Hippocampal formation (tissue), 2 donors: ENCODE results near the gene SPAG16.
"Not testable (repeated sequence)": the region's sequence is repeated elsewhere in the genome, so short reads cannot be mapped to it uniquely, and the experiment has no call there.

Experiments
- DNase-seq, 2 donors: peaks; one replicate each; lab custom pipeline; 2025; lab: John Stamatoyannopoulos, UW

SPAG16 gene

DNA sequence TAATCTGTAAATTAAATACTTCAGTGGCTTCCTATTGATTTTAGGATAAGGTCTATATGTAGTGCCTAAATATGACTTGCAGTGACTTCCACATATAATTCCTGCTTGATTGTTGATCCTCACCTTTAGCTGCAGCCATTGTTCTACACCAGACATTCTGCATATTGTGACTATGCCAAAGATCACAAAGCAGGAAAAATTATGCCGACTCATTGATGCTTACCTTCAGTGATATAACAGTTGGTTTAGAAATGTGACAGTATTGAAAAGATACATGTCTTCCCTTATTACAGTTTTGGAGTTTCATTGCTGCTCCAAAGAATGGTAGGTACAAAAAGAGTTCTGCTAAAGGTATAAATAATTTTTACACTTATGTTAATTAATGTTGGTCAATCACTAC lies 12.3 kb upstream of the SPAG16 start:
- no peak for DNase-seq

DNA sequence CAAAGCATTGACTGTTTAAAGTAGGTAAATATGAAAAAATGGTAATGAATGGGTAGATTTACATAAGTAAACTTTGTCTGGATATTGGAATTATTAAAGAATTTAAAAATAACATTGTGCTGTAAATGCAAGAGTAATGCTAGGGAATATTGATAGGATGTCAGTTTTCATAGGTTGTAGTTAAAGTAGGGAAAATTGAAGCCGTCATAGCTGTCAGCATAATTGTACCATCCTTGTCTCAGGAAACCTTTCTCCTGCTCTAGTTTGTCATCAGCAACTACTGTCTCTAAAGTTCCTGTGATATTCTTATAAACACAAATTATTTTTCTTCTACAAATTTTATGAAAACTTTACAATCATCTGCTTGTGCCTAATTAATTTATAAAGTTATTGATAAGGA lies 10.1 kb upstream of the SPAG16 start:
- DNase-seq: no peak

DNA sequence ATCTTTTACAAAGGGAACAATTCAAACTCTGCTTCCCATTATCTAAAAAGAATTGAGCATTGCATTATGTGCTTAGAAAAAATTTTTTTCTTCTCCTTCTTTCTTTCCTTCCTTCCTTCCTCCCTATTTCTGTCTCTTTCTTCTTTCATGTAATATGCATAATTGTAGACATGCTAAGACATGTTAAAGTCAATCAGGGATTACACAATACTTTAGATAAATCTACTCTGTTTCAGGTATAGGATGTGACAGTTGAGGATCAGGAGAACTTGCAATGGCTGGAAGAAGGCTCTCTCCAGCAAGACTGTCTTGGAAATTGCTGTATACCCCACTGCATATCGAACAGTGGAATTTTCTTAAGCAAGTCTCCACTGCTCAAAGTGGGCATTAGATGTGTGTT lies 9.0 kb upstream of the SPAG16 start:
- DNase-seq: no peak

DNA sequence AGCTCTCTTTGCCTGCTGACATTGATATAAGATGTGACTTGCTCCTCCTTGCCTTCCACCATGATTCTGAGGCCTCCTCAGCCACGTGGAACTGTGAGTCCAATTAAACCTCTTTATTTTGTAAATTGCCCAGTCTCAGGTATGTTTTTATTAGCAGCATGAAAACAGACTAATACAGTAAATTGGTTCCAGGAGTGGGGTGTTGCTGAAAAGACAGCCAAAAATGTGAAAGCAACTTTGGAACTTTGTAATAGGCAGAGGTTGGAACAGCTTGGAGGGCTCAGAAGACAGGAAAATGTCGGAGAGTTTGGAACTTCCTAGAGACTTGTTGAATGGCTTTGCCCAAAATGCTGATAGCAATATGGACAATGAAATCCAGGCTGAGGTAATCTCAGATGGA lies 7.1 kb upstream of the SPAG16 start:
- not testable (repeated sequence) for DNase-seq

DNA sequence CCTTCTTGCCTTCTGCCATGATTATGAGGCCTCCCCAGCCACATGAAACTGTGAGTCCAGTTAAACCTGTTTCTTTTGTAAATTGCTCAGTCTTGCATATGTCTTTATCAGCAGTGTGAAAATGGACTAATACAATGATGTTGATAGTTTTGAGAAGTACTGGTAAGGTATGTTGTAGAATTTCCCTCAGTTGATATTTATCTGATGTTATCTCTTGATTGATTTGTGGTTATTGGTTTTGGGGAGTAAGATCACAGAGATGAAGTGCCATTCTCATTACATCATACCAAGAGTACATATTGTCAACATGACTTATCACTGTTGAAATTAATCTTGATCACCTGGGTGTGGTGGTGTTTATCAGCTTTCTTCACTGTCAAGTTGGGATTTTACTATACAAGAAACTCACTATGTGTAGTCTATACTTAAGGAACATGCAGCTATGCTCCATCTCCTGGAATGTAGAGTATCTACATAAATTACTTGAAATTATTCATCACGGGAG lies 5.1 kb upstream of the SPAG16 start:
- no peak for DNase-seq

DNA sequence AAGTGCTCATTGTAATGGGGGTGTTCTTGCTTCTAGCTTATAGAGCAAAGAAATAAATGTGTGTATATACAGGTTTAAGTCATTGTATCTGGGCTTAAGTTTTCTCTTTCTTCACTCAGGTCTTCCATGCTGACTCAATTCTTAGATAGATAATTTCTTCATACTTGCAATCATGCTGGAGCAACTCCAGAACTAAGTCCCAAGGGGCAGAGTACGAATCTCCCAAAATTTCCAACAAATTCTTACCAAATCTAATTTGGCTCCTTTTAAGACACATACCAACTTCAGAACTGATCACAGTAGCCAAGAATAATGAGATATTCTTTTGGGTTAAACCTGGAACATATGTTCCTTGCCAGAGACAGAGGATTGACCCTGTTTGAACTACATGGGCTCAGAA lies 4.3 kb upstream of the SPAG16 start:
- DNase-seq: no peak

DNA sequence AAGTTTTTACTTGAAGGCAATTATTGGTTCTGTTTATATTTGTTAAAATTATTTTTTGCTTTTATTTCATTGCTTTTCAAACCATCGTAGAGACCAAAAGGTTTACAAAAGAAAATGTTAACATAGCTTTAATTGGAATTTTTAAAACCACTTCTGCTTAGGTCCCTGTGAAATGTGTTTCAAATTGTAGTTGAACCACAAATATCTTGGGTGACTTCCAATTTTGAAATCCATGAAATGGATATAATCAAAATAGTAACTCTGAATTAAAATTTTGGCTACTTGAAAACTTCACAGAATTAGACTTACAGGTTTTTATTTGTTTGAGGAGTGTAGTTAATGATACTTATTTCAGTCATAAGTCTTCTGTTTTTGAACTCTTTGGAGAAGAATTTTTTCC lies 3.1 kb upstream of the SPAG16 start:
- no peak for DNase-seq

DNA sequence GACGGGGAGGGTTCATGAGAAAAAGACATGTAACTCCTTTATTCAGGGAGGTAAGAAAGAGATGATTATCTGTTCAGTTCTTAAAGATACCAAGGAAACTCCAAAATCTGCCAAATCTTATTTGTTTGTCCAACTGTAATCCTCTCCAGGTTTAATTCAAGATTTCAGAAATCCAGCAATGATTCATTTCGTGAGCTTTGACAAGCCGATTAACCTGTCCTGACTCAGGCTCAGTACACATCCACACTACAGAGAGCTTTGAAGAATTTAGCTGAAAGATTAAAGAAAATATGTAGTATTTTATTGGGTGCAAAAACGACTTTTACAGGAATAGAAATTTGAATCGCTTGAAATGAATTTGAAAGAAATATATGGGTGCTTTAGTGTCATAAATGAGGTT lies 1.1 kb downstream of the SPAG16 start:
- no peak for DNase-seq

DNA sequence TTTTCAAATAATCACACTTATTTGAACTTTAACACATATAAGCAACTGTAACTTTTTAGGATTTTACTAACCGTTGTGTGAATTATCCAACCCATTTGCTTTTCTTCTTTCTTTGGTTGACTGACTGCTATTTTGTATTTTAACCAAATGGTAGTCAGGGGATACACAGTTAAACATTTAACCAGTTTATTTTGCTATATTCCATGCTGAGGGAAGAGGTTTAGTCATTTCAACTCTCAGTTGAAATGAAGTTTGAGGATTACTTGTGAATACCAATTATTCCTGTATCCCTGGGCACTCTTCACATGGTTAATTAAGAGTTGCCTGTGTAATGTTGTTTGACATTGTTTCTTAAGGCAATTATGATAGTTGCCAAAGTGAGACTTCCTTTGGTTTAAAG lies 1.9 kb downstream of the SPAG16 start:
- no peak for DNase-seq

DNA sequence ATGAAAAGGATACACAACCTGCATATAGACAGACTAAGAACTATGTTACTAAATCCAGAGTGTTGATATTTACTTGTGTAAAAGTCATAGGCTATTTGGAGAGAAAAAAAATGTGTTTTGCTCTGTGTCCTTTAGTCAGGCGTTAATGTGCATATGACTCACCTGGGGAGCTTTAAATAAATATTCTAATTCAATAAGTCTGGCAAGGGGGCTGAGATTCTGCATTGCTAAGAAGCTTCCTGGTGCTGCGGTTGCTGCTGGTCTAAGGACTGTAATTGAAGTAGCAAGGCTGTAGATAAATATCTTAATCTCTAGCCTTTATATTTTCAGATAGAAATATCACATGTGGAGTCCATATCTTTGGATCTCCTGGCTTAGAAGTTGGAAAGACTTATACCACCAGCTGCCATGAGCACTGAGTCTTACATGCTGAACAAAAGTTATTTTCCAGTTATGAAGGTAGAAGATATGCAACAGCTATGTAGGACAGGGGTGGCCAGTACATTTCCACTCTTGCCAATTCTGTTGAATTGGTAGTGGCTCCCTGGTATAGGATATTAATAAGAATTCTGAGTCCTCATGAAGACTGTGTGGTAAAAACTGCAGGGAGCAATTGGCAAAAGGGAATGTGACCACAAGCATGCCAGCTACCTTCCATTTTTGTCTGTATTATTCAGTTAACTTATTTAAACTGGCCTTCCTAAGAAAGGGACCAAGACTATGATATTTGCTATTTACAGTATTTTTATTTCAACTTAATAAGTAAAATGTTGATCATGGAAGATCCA lies 4.8 kb downstream of the SPAG16 start:
- no peak for DNase-seq

DNA sequence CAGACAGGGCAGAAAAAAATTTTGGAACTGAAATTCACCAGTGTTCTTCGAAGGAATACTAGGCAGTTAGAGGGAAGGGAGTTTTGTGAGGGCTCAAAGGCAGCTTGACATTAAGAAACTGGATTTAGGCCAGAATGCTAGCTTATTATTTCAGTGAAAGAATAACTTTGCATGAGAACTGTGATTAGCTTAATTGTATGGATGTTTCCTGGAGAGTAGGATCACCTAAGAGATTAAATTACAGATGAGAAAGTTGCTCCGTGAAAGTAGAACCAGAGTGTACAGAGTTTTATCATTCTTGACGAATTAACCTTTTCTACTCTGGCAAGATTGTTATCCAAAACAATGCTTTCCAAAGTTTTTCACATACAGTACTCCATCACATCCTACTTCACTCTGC lies 6.2 kb downstream of the SPAG16 start:
- no peak for DNase-seq

DNA sequence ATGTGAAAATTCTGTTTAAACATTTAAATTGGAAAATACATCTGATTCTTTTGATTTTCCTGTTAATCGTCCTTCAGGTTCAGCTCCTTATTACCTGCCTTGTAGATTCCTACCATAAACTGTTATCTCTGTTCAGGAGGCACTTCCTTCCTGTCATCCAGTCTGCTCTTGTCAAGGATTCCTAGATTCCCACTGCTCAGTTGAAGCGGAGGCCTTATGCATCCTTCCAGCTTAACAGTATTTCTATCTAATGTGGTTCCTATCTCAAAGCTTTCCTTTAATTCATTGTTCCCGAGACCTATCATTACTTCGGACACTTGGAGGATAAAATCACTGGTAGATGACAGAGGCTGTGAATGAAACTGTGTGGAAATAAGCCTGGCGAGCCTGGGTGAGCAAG lies 12.0 kb downstream of the SPAG16 start:
- no peak for DNase-seq

DNA sequence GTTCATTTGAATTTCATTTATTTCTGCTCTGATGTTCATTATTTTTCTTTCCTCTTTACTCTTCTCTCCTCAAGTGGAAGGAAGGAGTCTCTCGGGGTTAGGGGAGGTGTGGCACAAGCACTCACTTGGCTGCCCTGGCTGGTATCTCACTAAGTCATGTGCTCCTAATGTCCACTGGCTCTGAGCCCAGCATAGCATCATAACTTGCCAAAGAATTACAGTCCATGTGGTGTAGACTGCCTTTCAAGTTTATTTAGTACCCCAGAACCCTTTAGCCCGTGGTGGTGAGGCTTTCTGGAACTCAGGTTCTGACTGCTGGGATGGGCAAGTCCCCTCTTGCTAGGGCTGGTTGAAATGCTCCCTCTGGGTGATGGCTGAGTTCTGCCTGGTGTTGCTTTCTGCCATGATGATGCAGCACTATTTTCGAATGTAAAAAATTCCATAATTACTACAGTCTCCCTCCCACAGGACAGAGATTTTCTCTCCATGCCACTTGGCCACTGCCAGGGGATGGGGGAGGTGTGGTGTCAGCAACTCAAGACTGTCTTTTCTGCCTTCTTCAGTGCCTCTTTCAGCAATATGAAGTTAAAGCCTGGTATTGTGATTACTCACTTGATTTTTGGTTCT lies 22.2 kb downstream of the SPAG16 start:
- no peak for DNase-seq

DNA sequence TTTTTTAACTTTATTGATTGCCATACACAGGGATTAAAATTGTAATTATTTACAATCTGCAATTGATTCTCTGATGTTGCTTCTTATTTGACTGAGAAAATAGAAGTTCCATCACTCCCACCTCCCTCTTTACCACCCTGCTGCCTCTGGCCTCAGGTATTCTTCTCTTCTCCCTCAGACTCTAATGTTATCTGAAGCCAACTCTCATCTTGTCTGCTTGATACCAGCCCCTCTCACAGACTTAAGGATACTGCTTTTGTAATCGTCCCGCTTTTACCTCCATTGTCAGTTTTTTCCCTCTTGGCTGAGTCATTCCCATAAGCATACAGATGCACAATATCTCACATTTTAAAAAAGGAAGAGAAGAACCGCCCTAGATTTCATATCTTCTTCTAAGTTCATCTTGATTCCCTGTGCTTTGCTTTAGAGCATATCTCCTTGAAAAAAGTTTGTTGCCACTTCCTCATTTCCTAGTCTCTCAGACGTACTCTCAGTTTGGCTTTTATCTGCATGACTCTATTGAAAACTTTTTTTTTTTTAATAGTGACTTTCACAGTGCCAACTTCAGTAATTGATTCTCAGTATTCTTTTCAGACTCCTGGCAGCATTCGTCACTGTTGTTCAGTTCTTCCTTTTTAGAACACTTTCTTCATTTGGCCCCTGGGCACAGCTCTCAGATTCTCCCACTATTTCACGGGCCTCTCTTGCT lies 31.1 kb downstream of the SPAG16 start:
- DNase-seq: no peak

DNA sequence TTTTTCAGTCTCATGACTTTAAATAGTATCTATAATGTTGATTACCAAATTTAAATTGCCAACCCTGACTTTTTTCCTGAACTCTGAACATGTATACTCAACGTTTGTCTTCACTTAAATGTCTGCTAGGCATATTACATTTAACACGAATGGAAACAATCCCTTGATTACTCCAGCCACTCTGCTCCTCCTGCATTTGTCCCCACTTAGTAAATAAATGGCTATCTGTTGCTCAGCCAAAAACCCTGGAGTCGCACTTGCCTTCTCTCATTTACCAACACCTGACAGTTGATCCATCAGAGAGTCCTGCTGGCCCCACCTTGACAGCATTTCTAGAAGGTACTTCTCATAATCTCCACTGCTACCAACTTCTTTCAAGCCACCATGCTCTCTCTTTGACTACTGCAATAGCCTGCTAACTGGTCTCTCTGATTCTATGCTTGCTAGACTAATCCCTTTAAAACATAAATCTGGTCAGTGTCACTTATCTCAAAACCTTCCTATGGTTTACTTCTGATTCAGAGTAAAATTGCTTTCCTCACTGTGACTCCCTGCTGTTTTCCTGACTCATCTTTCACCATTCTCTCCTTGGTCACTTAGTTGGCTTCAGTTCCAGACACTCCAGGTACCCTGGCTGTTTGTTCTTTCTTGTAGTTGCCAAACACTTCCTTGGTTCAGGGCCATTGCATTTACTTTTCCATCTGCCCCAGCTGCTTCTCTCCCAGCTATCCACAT lies 31.9 kb downstream of the SPAG16 start:
- DNase-seq: no peak

DNA sequence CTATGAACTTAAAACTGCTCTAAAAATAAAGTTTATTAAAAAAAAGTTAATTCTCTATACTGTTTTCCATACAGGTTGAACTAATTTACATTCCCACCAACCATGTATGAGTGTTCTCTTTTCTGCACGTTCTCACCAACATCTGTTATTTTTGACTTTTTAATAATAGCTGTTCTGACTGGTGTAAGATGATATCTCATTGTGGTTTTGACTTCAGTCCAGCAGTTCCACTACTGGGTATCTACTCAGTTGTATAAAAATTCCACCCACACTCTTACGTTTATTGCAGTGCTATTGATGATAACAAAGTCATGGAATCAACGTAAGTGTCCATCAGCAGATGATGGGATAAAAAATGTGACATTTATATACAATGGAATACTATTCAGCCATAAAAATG lies 33.7 kb downstream of the SPAG16 start:
- no peak for DNase-seq

DNA sequence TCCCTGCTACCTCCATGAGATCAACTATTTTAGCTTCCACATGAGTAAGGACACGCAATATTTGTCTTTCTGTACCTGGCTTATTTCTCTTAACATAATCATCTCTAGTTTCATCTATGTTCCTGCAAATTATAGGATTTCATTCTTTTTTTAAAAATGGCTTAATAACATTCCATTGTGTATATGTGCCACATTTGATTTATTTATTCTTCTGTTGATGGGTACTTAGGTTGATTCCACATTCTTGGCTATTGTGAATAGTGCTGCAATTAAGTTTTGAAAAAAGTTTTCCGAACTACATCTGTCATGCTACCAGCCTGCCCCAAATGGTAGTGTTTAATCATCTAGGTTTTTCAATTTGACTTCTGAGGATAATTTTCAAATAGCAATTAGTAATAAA lies 36.3 kb downstream of the SPAG16 start:
- no peak for DNase-seq

DNA sequence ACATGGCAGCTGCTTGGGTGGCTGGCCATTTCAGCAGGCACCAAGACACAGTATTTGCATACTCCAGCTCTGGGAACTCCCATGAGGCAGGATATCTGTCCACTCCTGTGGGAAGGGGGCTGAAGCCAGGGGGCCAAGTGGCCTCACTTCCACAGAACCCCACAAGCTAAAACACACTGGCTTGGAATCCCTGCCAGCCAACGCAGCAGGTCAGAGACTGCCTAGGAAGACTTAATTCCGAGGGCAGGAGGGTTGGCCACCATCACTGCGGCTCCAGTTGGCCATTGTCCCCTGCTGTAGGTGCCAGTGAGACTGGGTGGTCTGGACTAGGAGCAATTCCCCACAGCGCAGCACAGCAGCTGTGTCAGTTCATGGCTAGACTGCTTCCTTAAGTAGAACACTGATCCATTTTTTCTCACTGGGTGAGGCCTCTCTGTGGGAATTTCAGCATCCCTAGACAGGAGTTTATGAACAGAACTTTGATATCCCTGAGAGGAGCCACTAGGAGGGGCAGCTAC lies 52.0 kb downstream of the SPAG16 start:
- DNase-seq: no peak

DNA sequence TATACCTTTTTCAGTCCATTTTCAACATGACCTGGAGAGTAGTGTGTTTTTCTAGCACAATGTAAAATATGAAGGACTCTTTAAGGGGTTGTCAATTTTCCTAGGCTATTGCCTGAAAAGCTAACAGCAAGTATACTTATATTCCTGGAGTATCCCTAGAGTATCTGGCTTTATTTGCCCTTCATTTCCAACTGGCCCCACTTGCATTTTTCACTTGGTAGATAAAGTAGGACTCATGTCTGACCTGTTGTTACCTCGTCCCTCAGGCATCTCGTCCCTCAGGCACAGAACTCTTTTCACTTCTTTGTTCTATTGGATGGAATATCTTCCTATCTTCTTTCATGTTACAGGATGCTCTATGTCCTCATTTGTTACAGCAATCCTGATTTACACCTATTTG lies 69.2 kb downstream of the SPAG16 start:
- no peak for DNase-seq

DNA sequence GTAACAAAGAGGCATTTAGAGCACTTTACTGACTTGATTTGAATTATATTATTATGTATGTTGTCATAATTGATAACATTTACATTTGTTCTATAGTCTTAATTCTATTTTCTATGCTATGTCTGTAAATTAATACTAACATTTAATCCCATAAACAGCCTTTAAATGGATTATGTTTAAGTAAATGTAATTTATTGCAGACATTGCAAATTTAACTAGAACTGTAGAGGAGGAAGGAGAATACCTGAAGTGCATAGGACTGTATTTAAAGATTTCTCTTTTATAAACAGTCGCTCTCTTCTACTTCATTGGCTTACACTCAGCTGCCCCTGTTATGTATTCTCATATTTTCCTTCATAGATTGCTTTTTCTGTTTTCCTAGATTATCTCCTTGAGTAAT lies 92.4 kb downstream of the SPAG16 start:
- no peak for DNase-seq

DNA sequence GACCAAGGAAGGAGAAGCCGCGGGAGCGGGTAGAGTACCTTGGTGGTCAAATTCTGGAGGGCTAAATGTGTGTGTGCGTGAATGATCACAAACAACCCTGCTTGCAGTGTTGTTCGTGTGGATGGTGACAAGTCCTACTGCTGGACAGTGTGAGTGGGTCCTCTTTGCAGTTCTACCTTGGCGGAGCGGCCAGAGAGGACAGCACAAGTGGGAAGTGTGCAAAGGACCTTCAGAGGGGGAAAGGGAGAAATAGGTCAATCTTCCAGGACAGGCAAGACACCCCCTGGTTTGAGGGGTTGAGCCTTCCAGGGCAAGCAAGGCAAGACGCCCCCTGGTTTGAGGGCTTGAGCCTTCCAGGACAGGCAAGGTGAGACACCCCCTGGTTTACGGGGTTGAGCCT lies 122.8 kb downstream of the SPAG16 start:
- not testable (repeated sequence) for DNase-seq

DNA sequence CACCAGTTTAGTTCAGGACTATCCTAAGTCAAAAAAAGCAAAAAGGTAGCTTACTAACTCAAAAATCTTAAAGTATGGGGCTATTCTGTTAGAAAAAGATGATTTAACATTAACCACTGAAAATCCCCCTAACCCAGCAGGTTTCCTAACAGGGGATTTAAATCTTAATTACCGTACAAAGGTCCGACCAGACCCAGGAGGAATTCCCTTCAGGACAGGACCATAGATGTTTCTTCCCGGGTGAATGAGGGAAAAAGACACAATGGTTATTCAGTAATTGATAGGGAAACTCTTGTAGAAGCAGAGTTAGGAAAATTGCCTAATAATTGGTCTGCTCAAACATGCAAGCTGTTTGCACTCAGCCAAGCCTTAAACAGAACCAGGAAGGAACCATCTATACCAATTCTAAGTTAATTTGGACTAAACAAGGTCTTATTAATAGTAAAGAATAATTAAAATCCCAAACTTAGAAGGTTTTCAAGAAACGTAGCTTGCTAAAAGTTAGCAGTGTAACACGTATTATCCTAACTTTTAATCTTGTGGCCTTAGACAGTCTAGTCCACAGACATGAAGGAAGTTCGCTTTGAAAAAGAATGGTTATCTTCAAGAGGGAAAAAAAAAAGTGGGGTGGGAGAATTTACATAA lies 124.3 kb downstream of the SPAG16 start:
- DNase-seq: not testable (repeated sequence)
